Lung (tissue), 12 donors: Measurements from ENCODE around the gene PGLYRP4. TPM values are rescaled to one million over a fixed set of nuclear protein-coding genes. Genes with fewer than 3 reads are reported as not detected.

ENCODE experiments used
- ATAC-seq: fragments of 200-7000 bp; cut with Tn5 transposase; one replicate; pipeline ENCODE4 v1.9.1; 2020; ENCODE audit warnings: moderate number of reproducible peaks; ENCODE audit not compliant: insufficient read depth, low FRiP score
- DNase-seq, 3 donors: peaks; one replicate each; pipeline ENCODE4 v3.0.0-alpha.2; 2013 to 2017
- H3K27ac ChIP-seq, 2 donors: one replicate each; pipeline ENCODE4 v1.5.1; 2013; ENCODE audit warnings: mild to moderate bottlenecking in 2 of 2, moderate library complexity in 2 of 2, control low read depth in 1 of 2, inconsistent platforms in 1 of 2, low read depth in 1 of 2, low read length in 1 of 2
- H3K27me3 ChIP-seq, 3 donors: one replicate each; pipeline ENCODE4 v1.5.1; 2013; ENCODE audit warnings: low read length in 2 of 3; ENCODE audit not compliant: control insufficient read depth in 3 of 3, insufficient read depth in 3 of 3
- H3K36me3 ChIP-seq, 4 donors: one replicate each; pipeline ENCODE4 v1.5.1; 2013; ENCODE audit warnings: low read length in 4 of 4, mild to moderate bottlenecking in 1 of 4, moderate library complexity in 1 of 4; ENCODE audit not compliant: control insufficient read depth in 4 of 4, insufficient read depth in 4 of 4
- H3K4me1 ChIP-seq, 5 donors: one replicate each; pipeline ENCODE4 v1.5.1; 2013; ENCODE audit warnings: low read length in 5 of 5, mild to moderate bottlenecking in 2 of 5, moderate library complexity in 1 of 5; ENCODE audit not compliant: control insufficient read depth in 5 of 5, insufficient read depth in 5 of 5
- H3K4me3 ChIP-seq: one replicate; pipeline ENCODE4 v1.5.1; 2013; ENCODE audit warnings: mild to moderate bottlenecking, control low read depth, moderate library complexity
- H3K9ac ChIP-seq, 2 donors: one replicate each; pipeline ENCODE4 v1.5.1; 2013; ENCODE audit warnings: low read length in 2 of 2, control low read depth in 1 of 2; ENCODE audit not compliant: insufficient read depth in 1 of 2
- H3K9me3 ChIP-seq, 4 donors: one replicate each; pipeline ENCODE4 v1.5.1; 2013; ENCODE audit warnings: low read length in 3 of 4, mild to moderate bottlenecking in 1 of 4, moderate library complexity in 1 of 4; ENCODE audit not compliant: control insufficient read depth in 4 of 4, insufficient read depth in 3 of 4
- WGBS, 2 donors: extraction: QIAGEN DNeasy Blood & Tissue Kit; methylation state at CpG; one replicate each; pipeline ENCODE4 v1.1.7; 2013; 5-methylcytosine and 5-hydroxymethylcytosine counted together
- polyA plus RNA-seq, 2 donors: library from polyadenylated mRNA; stranded (reverse); fragments of 200-250 nt; gene quantifications; one replicate each; pipeline ENCODE4 v1.2.1, GENCODE V29; 2013
- total RNA-seq, 2 donors: library from RNA; depleted of rRNA in 1 of 2; stranded (reverse); fragments of >200 nt in 1 of 2; gene quantifications; one replicate each; pipeline ENCODE4 v1.2.1, GENCODE V29; 2014 to 2021
- TF ChIP-seq, protein P1 (sequence below): IDR thresholded peaks from 2 replicates; pipeline ENCODE4 v1.5.1; 2012; ENCODE audit warnings: mild to moderate bottlenecking; ENCODE audit errors: control extremely low read depth, extremely low read depth
- donor health status: control.
- donor health status: control.
- donor health status: Bipolar disorder and iron deficiency.
- donor health status: healthy.
- donor health status: DM: yes; HTN: yes; CAD: no.

Gene PGLYRP4
- total and polyA plus RNA-seq, 4 donors: 0.18 to 3.1 (median 1.0) TPM

DNA sequence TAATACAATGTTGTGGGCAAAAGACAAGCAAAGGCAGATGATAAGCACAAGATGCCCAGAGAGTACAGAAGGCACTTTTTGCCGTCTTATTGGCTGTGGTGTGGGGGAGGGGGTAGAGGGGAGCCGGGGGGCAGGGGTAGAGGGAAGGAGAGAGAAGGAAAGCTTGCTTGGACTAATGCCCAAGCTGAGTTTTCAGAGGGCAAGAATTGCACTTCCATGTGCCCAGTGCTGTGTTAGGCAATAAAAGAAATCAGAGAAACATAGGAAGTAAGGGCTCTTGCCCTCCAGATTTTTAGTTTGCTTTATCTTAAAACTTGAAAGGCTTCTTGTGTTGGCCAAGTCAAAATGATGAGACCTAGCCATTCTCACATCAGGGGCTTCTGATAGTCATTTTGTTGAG is 18.4 kb upstream of the PGLYRP4 start:
- no peaks in the 10 kb centered on the region for H3K4me1 ChIP-seq
- no peak overlapping the region for H3K9ac ChIP-seq
- no peaks in the 10 kb centered on the region for H3K9me3 ChIP-seq
- ATAC-seq: no peak
- TF ChIP-seq, protein P1, sequence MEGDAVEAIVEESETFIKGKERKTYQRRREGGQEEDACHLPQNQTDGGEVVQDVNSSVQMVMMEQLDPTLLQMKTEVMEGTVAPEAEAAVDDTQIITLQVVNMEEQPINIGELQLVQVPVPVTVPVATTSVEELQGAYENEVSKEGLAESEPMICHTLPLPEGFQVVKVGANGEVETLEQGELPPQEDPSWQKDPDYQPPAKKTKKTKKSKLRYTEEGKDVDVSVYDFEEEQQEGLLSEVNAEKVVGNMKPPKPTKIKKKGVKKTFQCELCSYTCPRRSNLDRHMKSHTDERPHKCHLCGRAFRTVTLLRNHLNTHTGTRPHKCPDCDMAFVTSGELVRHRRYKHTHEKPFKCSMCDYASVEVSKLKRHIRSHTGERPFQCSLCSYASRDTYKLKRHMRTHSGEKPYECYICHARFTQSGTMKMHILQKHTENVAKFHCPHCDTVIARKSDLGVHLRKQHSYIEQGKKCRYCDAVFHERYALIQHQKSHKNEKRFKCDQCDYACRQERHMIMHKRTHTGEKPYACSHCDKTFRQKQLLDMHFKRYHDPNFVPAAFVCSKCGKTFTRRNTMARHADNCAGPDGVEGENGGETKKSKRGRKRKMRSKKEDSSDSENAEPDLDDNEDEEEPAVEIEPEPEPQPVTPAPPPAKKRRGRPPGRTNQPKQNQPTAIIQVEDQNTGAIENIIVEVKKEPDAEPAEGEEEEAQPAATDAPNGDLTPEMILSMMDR: no peak
- H3K27me3 ChIP-seq: no peaks in the 10 kb centered on the region
- H3K36me3 ChIP-seq: no peaks in the 10 kb centered on the region
- H3K27ac ChIP-seq: no peak overlapping the region
- H3K4me3 ChIP-seq: no peak overlapping the region
- no peak for DNase-seq
- 44 to 50% methylated on average over 2 of the region's 2 CpGs for WGBS, 2 donors

DNA sequence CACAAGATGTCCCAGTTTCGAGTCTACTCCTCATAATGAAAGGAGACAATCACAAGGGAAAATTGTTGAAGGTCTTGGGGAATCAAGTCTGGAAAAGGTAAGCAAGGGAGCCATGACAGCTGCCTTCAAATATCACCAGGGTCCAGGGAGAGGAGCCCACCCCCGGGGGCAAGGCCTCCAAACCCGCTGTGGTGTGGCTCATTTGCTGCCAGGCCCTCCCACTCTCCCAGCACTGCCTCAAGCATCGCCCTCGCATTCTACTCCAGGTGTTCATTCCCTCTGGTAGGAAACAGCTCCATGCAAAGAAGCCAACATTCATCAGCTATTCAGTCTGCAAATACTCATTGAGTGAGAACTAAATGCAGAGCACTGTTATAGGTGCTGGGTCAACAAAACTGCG is 17.6 kb upstream of the PGLYRP4 start:
- TF ChIP-seq, protein P1: no peak
- ATAC-seq (no peak), DNase-seq (no peak)
- Histone ChIP-seq H3K27me3 (no peaks in the 10 kb centered on the region), H3K36me3 (no peaks in the 10 kb centered on the region), H3K4me3 (no peak overlapping the region), H3K4me1 (no peaks in the 10 kb centered on the region), H3K27ac (no peak overlapping the region), H3K9ac (no peak overlapping the region), H3K9me3 (no peaks in the 10 kb centered on the region)
- whole genome bisulfite sequencing, 2 donors: 85 to 87% methylated on average over 6 of the region's 6 CpGs

DNA sequence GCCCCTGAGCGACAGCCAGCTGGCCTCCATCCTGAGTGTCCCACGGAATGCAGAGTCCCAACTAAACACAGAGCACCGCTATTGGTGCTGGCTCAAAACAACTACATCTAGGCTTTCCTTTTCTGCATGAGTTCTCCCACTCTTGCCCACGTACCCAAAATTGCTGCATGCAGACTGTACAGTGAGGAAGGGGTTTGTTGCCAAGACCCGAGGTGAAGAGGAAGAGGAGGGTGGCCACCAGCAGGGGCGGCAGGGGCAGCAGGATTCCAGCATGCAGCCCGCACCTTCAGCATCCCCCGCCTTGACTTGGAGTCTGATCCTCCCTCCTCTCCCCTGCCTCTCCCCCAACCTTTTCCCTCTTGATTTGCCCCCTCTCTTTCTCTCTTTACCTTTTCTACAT is 17.1 kb upstream of the PGLYRP4 start:
- Histone ChIP-seq H3K27me3 (no peaks in the 10 kb centered on the region), H3K4me1 (no peaks in the 10 kb centered on the region), H3K9me3 (no peaks in the 10 kb centered on the region), H3K27ac (no peak overlapping the region), H3K36me3 (no peaks in the 10 kb centered on the region), H3K9ac (no peak overlapping the region), H3K4me3 (no peak overlapping the region)
- 58 to 67% methylated on average over 8 of the region's 8 CpGs for WGBS, 2 donors
- ATAC-seq: no peak
- no peak for DNase-seq
- TF ChIP-seq, protein P1: no peak

DNA sequence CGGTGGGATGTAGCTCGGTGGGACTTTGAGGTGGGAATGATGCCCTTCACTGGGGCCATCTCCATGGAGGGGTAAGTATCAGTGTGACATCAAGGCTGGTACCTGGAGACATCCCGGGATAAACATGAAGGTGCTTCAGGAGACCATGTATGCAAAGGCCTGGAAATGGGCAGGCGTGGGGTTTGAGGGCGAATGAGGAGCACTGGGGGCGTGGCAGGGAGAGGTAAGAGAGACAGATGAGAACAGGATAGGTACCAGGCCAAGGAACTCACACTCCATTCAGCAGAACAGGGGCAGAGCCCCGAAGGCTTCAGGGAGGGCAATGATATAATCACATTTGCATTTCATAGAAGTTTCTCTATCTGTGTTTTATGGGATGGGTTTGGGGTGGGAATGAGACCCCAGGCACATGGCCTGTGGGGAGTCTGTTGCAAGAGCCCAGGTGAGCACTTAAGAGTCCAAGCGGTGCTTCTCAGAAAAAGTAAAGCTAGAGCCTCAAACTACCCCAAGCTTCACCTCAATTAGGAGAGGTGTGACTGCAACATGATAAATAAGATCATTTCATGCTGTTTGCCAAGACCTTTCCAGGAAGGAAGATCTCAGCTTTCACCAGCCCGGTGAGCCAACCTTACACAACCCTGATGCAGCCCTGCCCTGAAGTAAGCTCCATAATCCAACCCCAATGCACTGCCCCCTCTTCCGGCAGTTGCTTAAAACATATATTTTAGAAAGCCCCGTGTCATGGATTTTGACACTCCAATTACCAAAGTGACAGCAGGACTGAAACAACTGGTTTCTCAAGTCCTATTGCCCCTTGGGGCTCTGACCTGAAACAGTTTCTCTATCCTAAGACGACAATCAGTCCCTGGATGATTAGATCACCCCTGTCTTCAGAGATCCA is 16.4 kb upstream of the PGLYRP4 start:
- ATAC-seq (no peak), DNase-seq (no peak)
- no peak overlapping the region for H3K9ac ChIP-seq
- H3K27ac ChIP-seq: no peak overlapping the region
- TF ChIP-seq, protein P1: no peak
- no peak overlapping the region for H3K4me3 ChIP-seq
- H3K4me1 ChIP-seq: no peaks in the 10 kb centered on the region
- WGBS, 2 donors: 63 to 67% methylated on average over 12 of the region's 12 CpGs
- no peaks in the 10 kb centered on the region for H3K9me3 ChIP-seq
- H3K27me3 ChIP-seq: no peaks in the 10 kb centered on the region
- no peaks in the 10 kb centered on the region for H3K36me3 ChIP-seq
